Stomach smooth muscle (tissue), 2 donors: Measurements from ENCODE around the gene SPAG16.

Source experiments
- H3K27ac ChIP-seq: one replicate; pipeline ENCODE4 v1.7.0; 2013; ENCODE audit warnings: mild to moderate bottlenecking, low read length, inconsistent platforms
- H3K27me3 ChIP-seq, 2 donors: one replicate each; pipeline ENCODE4 v1.7.0; 2013; ENCODE audit warnings: low read length in 2 of 2; ENCODE audit not compliant: insufficient read depth in 2 of 2, control insufficient read depth in 1 of 2
- H3K36me3 ChIP-seq, 2 donors: one replicate each; pipeline ENCODE4 v1.7.0; 2013; ENCODE audit warnings: low read length in 2 of 2; ENCODE audit not compliant: control insufficient read depth in 2 of 2, insufficient read depth in 2 of 2
- H3K4me1 ChIP-seq: one replicate; pipeline ENCODE4 v1.7.0; 2013; ENCODE audit warnings: low read length; ENCODE audit not compliant: control insufficient read depth, insufficient read depth
- H3K4me3 ChIP-seq, 2 donors: one replicate each; pipeline ENCODE4 v1.7.0; 2013; ENCODE audit warnings: low read length in 2 of 2
- H3K9ac ChIP-seq, 2 donors: one replicate each; pipeline ENCODE4 v1.7.0; 2013; ENCODE audit warnings: low read length in 2 of 2, mild to moderate bottlenecking in 1 of 2
- H3K9me3 ChIP-seq, 2 donors: one replicate each; pipeline ENCODE4 v1.7.0; 2013; ENCODE audit warnings: low read length in 2 of 2; ENCODE audit not compliant: control insufficient read depth in 2 of 2
- donor health status: healthy.
- donor health status: Pancreatic carcinoma.

SPAG16 gene

DNA sequence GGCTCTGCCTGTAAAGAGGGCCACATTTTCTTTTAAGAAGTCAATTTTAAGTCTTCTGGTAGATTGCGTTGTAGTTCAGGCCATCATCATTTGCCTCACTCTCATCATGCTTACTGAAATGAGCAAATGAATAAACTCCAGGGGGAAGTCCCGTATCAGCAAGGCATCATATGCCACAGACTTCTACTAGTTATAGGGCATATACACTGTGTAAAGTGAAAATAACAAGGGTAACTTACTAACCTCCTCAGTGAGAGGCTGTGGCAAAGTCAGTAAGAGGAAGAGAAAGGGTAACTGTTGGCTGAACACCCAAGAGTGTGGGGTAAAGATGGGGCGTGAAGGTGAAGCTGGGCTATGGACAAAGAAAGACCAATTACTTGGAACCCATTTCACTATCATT lies 456.2 kb downstream of the SPAG16 start:
- Histone ChIP-seq H3K4me1 (no peaks in the 10 kb centered on the region), H3K27me3 (no peaks in the 10 kb centered on the region), H3K27ac (no peak overlapping the region), H3K36me3 (no peaks in the 10 kb centered on the region), H3K9me3 (no peaks in the 10 kb centered on the region), H3K4me3 (no peak overlapping the region), H3K9ac (no peak overlapping the region)

DNA sequence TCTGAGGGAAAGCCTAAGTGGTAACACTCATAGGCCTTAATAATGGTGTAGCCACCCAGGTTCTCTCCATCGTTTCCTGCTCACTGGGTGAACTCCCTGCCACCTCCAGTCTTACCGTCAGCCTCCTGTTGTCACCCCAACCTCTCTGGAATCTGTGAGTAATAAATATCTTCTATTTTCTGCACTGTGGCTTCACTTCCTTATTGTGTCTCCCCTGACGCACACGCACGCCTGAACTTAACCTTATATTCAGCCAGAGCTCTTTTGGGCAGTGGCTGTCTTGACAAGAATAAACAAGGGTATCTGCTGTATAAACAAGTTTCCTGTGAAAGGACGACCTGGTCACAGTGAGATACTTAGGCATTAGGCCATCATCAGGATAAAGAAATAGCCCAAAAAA lies 467.2 kb downstream of the SPAG16 start:
- no peaks in the 10 kb centered on the region for H3K9me3 ChIP-seq

DNA sequence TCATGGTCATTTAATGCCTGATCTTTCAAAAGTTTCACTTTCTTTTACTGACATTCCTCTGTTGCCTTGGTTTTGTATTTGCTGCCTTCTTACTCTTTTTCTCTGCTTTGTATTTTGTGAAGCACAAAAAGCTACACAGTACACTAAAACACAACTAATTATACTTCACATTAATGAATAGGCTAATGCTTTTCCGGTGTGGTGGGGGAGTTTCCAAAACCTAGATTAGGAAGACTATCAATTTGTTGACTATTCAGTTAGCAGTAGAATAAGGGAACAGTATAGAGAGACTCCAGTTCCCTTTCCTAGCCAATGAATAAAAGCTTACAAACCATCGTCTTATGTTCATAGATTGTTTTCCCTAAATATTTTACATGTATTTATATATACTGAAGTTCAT lies 468.3 kb downstream of the SPAG16 start:
- Histone ChIP-seq H3K4me1 (no peaks in the 10 kb centered on the region), H3K9ac (no peak overlapping the region), H3K27ac (no peak overlapping the region), H3K36me3 (no peaks in the 10 kb centered on the region), H3K27me3 (no peaks in the 10 kb centered on the region), H3K4me3 (no peak overlapping the region), H3K9me3 (peaks cover 0 to 1% of the 10 kb centered on the region in 2 donors)

More for the DNA sequence above, 467.2 kb downstream of the SPAG16 start:
- no peak overlapping the region for H3K4me3 ChIP-seq
- H3K27ac ChIP-seq, result no peak overlapping the region
- no peak overlapping the region for H3K9ac ChIP-seq
- H3K4me1 ChIP-seq, result no peaks in the 10 kb centered on the region
- no peaks in the 10 kb centered on the region for H3K36me3 ChIP-seq
- H3K27me3 ChIP-seq, result no peaks in the 10 kb centered on the region

DNA sequence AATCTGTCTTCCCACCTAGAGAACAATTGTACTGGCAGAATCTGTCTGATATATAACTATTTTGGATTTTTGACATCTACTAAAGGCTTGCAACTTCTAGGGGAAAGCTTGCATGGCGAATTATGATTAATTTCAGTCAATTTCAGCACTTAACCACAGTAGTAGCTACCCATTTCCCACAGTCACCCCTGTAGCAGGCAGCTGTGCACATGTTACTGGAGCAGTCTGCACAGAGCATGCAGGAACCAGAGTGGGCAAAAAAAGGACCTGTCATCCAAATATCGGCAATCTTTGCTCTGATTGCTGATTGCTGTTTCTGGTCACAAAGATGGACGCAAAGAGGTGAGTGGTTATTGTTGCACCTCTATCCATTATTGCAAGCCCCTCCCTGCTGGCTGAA lies 473.3 kb downstream of the SPAG16 start:
- no peak overlapping the region for H3K4me3 ChIP-seq
- H3K9ac ChIP-seq, result no peak overlapping the region
- peaks cover 0 to 3% of the 10 kb centered on the region in 2 donors for H3K9me3 ChIP-seq
- no peaks in the 10 kb centered on the region for H3K4me1 ChIP-seq
- no peaks in the 10 kb centered on the region for H3K36me3 ChIP-seq
- no peak overlapping the region for H3K27ac ChIP-seq
- H3K27me3 ChIP-seq, result no peaks in the 10 kb centered on the region

DNA sequence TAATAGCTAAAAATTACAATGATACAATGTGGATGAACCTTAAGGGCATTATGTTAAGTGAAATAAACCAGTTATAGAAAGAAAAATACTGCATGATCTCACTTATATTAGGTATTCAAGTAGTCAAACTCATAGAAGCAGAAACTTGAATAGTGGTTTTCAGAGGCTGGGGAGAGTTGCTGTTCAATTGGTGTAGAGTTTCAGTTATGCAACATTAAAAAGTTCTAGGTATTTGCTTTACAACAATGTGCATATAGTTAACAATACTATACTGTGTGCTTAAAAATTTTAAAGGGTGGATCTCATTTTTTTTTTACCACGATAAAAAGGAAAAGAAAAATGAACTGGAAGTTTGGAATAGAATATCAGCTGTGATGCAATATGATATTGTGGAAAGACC lies 479.1 kb downstream of the SPAG16 start:
- no peak overlapping the region for H3K9ac ChIP-seq
- no peaks in the 10 kb centered on the region for H3K27me3 ChIP-seq
- H3K4me1 ChIP-seq, result no peaks in the 10 kb centered on the region
- no peaks in the 10 kb centered on the region for H3K9me3 ChIP-seq
- no peak overlapping the region for H3K4me3 ChIP-seq
- H3K36me3 ChIP-seq, result no peaks in the 10 kb centered on the region
- no peak overlapping the region for H3K27ac ChIP-seq

DNA sequence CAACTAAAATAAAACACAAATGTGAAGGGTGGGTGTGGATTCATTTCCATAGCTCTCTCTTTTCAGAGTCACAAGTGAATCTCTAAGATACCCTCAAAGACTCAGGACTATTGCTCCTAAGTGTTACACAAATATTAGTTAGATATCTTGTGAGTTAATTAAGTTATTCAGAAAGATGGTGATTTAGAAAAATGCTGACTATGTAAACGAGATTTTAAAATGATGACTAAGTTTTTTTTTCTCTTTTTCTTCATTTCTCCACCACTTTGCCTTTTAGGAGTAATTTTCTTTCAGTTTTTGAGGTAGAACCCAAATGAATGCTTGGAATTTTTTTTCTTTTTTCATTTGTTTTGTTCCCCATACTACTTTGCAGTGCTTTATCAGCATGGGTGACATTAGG lies 479.7 kb downstream of the SPAG16 start:
- H3K27ac ChIP-seq, result no peak overlapping the region
- no peaks in the 10 kb centered on the region for H3K27me3 ChIP-seq
- H3K9me3 ChIP-seq, result no peaks in the 10 kb centered on the region
- H3K36me3 ChIP-seq, result no peaks in the 10 kb centered on the region
- H3K4me1 ChIP-seq, result no peaks in the 10 kb centered on the region
- no peak overlapping the region for H3K9ac ChIP-seq
- H3K4me3 ChIP-seq, result no peak overlapping the region

DNA sequence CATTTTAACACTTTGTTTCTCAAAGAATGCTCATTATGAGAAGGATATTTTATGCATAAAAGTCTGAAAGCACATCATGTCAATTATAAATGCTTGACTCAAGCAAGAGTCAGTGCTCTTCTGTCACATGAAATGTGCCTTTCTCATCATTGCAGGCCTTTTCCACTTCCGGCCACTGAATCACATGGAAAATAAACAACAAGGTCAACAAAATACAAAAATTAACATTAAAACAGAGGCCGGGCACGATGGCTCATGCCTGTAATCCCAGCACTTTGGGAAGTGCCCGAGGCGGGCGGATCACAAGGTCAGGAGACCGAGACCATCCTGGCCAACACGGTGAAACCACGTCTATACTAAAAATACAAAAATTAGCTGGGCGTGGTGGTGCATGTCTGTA lies 480.6 kb downstream of the SPAG16 start:
- Histone ChIP-seq H3K27me3 (no peaks in the 10 kb centered on the region), H3K27ac (no peak overlapping the region), H3K4me3 (no peak overlapping the region), H3K9ac (no peak overlapping the region), H3K4me1 (no peaks in the 10 kb centered on the region), H3K36me3 (no peaks in the 10 kb centered on the region), H3K9me3 (no peaks in the 10 kb centered on the region)

DNA sequence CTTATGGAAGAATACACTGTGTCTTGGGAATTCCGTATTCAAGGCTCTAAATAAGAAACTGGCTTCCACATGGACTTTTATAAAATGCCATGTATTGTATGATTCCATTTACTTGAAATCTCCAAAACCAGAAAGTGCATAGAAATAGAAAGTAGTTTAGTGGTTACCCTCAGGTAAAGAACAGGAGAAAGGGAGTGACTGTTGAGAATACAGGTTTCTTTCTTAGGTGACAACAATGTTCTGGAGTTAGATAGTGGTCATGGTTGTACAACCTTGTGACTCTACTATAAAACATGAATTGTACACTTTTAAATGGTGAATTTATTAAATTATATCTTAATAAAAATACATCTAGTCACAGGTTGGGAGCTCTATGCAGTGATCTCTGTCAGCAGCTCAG lies 481.8 kb downstream of the SPAG16 start:
- Histone ChIP-seq H3K9ac (no peak overlapping the region), H3K27ac (no peak overlapping the region), H3K9me3 (no peaks in the 10 kb centered on the region), H3K27me3 (no peaks in the 10 kb centered on the region), H3K36me3 (no peaks in the 10 kb centered on the region), H3K4me1 (no peaks in the 10 kb centered on the region), H3K4me3 (no peak overlapping the region)

DNA sequence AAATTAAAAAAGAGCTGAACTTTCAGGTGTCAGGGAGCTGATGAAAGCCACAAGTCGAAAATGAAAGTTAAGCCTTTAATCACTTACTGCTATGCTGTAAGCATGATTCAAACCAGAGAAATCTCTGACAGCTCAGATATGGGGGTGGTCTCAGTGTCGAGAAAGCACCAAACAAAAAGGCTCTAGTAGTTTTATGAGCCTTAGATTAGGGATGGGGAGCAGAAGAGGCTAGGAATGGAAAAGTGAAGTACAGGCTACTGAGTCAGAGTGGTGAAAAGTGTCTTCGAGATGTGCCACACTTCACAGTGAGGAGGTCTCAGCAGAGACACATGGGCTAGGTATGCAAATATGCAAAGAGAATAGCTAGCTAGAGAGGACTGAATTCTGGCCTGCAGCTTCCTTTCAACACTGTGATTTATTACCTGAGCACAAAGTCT lies 482.2 kb downstream of the SPAG16 start:
- Histone ChIP-seq H3K9ac (no peak overlapping the region), H3K9me3 (no peaks in the 10 kb centered on the region), H3K4me3 (no peak overlapping the region), H3K27ac (no peak overlapping the region), H3K4me1 (no peaks in the 10 kb centered on the region), H3K36me3 (no peaks in the 10 kb centered on the region), H3K27me3 (no peaks in the 10 kb centered on the region)

DNA sequence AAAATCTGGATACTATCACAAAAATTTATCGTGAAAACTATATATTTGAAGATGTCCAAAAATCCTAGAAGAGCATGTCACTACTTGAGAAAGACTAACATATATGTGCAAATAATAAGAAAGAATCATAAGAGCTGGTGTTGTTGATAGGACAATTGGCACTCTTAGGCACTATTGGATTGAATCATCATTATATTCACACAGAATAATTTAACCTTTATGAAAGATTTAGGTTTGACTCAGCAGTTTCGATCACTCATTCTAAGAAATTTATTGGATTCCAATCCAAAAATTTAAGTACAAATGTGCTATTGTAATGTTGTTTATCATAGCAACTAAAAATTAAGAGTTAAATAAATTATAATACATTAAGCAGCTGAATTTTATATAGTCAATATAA lies 503.6 kb downstream of the SPAG16 start:
- Histone ChIP-seq H3K4me1 (no peaks in the 10 kb centered on the region), H3K27me3 (no peaks in the 10 kb centered on the region), H3K9ac (no peak overlapping the region), H3K36me3 (no peaks in the 10 kb centered on the region), H3K4me3 (no peak overlapping the region), H3K9me3 (no peaks in the 10 kb centered on the region), H3K27ac (no peak overlapping the region)

DNA sequence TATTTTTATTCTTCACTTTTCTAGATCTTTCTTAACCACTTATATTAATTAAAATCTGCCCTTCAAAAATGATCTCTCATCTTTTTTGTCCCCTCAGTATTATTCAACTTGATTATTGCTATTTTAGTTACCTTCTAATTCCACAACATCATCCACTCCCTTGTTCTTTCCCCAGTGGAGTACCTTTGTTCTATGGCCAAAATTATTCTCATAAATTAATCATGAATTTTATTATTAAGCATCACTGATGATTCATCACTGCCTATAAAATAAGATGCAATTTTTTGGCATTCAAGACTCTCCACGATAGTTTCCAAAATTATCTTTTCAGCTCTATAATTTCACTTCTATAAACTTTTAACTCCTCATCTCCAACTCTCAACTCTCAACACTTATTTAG lies 505.7 kb downstream of the SPAG16 start:
- Histone ChIP-seq H3K4me1 (no peaks in the 10 kb centered on the region), H3K27me3 (no peaks in the 10 kb centered on the region), H3K4me3 (no peak overlapping the region), H3K36me3 (no peaks in the 10 kb centered on the region), H3K27ac (no peak overlapping the region), H3K9ac (no peak overlapping the region), H3K9me3 (no peaks in the 10 kb centered on the region)

DNA sequence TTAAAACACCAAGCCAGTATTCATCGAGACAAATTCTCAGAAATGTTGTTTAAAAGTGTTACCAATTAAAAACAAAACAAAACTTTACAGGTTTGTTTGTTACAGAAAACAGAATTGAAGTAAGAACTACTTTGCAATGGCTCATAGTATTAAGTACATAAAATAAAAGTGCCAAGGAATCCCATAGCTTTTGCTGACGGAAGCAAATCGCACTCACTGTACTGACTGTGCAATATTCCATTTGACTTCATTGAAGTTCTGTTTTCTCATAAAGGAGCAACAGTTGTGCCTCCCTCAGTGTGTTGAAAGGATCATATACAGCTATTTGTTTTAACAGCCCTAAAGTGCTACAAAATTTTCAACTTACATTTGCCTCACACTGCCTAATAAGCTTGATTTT lies 507.8 kb downstream of the SPAG16 start:
- Histone ChIP-seq H3K4me1 (no peaks in the 10 kb centered on the region), H3K36me3 (no peaks in the 10 kb centered on the region), H3K27ac (no peak overlapping the region), H3K9ac (no peak overlapping the region), H3K27me3 (no peaks in the 10 kb centered on the region), H3K9me3 (no peaks in the 10 kb centered on the region), H3K4me3 (no peak overlapping the region)
